DMS153 (cell line): Measurements from ENCODE around the gene RBMY1B.
"Not testable (repeated sequence)": the region's sequence is repeated elsewhere in the genome, so short reads cannot be mapped to it uniquely, and the experiment has no call there.

Experiments
- DNase-seq: peaks from one replicate; lab custom pipeline; 2025; lab: John Stamatoyannopoulos, UW

Gene RBMY1B

GRCh38 chrY:21511038-21511437 is at the start of gene RBMY1B:
Gene RBMY1B (plus strand): TSS chrY:21511338. CDS start chrY:21513351, 2,013 bp downstream.
- DNase-seq, result not testable (repeated sequence)

DNA sequence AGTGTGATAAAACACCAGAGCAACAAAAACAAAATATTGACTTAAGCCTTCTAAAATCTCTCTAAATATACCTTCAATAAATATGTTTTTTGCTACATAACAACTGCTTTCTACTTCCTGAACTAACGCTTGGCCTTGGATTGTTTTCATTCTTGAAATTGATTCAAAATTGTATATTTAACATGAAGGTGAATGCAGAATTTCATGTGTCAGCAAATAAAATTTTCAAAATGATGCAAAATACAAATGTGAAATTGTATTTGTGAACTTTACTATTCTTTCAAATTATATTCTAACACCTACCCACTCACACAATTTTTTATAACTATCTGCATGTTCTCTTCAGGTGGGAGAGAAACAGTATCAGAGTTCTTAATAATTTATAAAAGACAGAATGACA is 48.2 kb upstream of the RBMY1B start:
- not testable (repeated sequence) for DNase-seq

- DNase-seq, result no peak
Measured at GRCh38 chrY:21482967-21483366, 28.2 kb upstream of the RBMY1B start.

GRCh38 chrY:21534579-21534978 is 23.4 kb downstream of the RBMY1B start, which contains the start of gene RBMY1A1:
Gene RBMY1A1 (plus strand): TSS chrY:21534879. CDS start chrY:21536892, 2,013 bp downstream.
- DNase-seq, result not testable (repeated sequence)

GRCh38 chrY:21559316-21559984 is 48.3 kb downstream of the RBMY1B start:
- not testable (repeated sequence) for DNase-seq
